ENCODE measurements around the gene RABGGTA.

DNA sequence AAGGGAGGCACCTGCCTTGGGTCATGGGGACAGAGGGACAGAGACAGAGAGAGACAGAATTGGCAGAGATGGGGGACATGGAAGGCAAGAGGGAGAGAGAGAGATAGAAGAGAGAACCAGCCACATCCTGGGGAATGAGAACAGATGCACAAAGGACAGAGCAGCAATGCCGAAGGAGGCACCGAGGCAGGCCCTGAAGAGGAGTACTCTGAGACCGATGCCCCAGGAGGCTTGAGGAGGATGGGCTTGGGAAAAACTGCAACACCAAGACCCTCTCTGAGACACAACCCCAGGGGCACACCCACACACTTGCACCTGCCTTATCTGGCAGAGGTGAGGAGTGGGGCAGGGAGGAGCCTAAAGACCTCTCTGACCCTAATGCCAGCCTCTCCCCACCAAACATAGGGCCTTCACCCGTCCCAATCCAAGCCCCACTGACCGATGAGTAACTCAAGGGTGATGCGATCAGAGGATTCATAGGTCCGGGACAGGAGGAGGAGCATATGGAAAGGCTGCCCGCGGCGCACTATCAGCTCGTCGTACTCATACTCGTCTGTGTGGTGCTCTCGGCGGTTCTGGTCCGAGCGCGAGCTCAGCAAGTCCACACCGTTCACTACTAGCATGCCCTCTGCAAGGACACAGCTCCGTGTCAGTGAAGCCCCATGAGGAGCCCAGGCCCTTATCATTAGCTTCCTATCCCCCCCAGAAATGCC, 10.0 kb downstream of the RABGGTA start:
- TF ChIP-seq POLR2A (IDR thresholded peaks at IDR 0.05) (no peak), POLR2AphosphoS5 (IDR thresholded peaks at IDR 0.05) (no peak)
